ENCODE data around the gene SPATA3.

SPATA3 gene

GRCh38 chr2:231041061-231041689, 45.3 kb downstream of the SPATA3 start:
- Histone ChIP-seq H3K9me3 (ENCODE audit: low read length) (no peaks in the 10 kb centered on the region), H3K4me3 (ENCODE audit: low read length) (no peak overlapping the region), H3K27me3 (ENCODE audit: insufficient read depth, low read length) (peaks cover 18% of the 10 kb centered on the region), H3K4me1 (ENCODE audit: insufficient read depth, low read length) (peaks cover 10% of the 10 kb centered on the region), H3K36me3 (ENCODE audit: insufficient read depth, low read length) (no peaks in the 10 kb centered on the region), H2AFZ (ENCODE audit: low read depth, low read length) (no peak overlapping the region)

- Histone ChIP-seq H2AFZ (ENCODE audit: low read depth, low read length) (no peak overlapping the region), H3K27me3 (ENCODE audit: insufficient read depth, low read length) (peaks cover 5% of the 10 kb centered on the region), H3K9me3 (ENCODE audit: low read length) (no peaks in the 10 kb centered on the region), H3K4me3 (ENCODE audit: low read length) (no peak overlapping the region), H3K36me3 (ENCODE audit: insufficient read depth, low read length) (no peaks in the 10 kb centered on the region), H3K4me1 (ENCODE audit: insufficient read depth, low read length) (peaks cover 2% of the 10 kb centered on the region)
Measured at GRCh38 chr2:231043796-231044195, 47.9 kb downstream of the SPATA3 start.

GRCh38 chr2:231046916-231047273, 51.0 kb downstream of the SPATA3 start:
- H3K27me3 ChIP-seq (ENCODE audit: insufficient read depth, low read length) = no peaks in the 10 kb centered on the region
- peaks cover 9% of the 10 kb centered on the region for H3K4me1 ChIP-seq (ENCODE audit: insufficient read depth, low read length)
- H2AFZ ChIP-seq (ENCODE audit: low read depth, low read length) = no peak overlapping the region
- H3K9me3 ChIP-seq (ENCODE audit: low read length) = no peaks in the 10 kb centered on the region
- H3K36me3 ChIP-seq (ENCODE audit: insufficient read depth, low read length) = no peaks in the 10 kb centered on the region
- no peak overlapping the region for H3K4me3 ChIP-seq (ENCODE audit: low read length)

DNA sequence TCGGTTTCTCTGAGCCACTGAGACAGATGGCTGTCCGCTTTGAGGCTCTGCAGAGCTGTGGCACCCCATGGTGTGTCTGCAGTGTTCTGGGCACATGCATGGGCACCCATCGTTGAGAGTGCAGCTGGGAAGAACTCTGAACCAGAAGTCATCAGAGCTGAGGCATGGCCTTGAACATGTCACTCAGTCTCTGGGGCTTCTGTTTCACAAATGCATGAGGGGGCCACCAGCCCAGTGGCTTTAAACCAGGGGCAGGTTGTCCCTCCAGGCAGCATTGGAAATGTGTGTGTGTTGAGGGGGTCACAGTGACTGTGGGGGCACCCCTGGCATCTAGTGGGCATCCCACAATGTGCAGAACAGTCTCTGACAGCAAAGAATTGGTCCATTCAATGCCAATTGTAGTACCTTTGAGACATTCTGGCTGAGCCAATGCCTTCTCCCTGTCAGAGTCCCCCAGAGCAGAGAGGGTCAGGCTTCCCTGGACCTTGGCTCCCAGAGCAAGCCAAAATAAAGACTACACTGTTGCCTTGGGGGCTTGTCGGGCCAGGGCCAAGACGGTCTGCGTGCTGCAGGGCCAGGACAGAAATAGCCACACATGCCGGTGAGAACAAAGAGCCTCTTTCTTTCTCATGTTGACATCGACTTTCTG, 51.5 kb downstream of the SPATA3 start:
- Histone ChIP-seq H3K9me3 (ENCODE audit: low read length) (no peaks in the 10 kb centered on the region), H3K4me3 (ENCODE audit: low read length) (no peak overlapping the region), H3K27me3 (ENCODE audit: insufficient read depth, low read length) (no peaks in the 10 kb centered on the region), H2AFZ (ENCODE audit: low read depth, low read length) (no peak overlapping the region), H3K4me1 (ENCODE audit: insufficient read depth, low read length) (peaks cover 11% of the 10 kb centered on the region), H3K36me3 (ENCODE audit: insufficient read depth, low read length) (no peaks in the 10 kb centered on the region)

DNA sequence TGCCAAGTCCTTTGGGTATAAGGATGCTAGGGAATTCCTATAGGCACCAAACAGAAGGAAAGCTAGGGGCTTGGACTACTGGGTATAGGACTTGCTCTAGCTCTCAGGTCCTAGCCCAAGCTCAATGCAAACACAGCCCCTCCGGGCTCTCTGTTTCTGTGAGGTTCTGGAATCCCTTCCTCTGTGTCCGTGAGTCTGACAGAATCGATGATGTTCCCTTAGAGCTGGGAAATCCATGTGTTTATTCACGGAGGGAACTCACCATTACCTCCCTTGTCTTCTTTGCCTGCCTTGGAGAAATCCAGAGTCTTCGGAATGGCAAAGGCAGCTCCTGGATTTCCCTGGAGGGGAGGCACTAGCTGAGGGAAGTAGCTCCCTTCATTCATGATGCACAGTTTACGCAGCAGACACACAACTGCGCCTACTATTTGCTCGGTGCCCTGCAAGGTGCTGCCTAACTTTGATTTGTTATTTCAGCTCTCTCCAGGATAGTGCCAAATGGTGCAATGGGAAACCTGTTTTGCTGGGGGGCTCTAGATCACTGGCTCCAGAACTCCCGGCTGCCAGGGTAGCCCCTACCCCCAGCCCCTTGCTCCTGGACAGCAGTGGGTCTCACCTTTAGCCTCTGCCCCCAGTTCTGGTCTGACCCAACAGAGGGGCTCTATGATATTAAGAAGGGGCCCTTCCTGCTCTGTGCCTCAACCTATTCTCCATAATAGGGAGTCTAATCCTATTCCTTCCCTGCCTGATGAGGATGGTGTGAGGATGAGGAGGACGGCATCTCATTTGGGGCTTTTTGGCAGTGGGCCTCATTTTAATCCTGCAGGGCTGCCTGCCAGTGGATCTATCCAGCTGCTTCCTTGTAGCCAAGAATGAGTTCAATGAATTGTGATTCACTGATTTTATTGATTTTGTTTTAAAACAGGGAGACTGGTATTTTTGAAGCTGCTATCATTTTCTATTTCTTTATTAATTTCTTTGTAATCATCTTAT, 52.3 kb downstream of the SPATA3 start:
- Histone ChIP-seq H3K4me3 (ENCODE audit: low read length) (no peak overlapping the region), H3K4me1 (ENCODE audit: insufficient read depth, low read length) (peaks cover 14% of the 10 kb centered on the region), H3K27me3 (ENCODE audit: insufficient read depth, low read length) (no peaks in the 10 kb centered on the region), H2AFZ (ENCODE audit: low read depth, low read length) (no peak overlapping the region), H3K9me3 (ENCODE audit: low read length) (no peaks in the 10 kb centered on the region), H3K36me3 (ENCODE audit: insufficient read depth, low read length) (no peaks in the 10 kb centered on the region)

DNA sequence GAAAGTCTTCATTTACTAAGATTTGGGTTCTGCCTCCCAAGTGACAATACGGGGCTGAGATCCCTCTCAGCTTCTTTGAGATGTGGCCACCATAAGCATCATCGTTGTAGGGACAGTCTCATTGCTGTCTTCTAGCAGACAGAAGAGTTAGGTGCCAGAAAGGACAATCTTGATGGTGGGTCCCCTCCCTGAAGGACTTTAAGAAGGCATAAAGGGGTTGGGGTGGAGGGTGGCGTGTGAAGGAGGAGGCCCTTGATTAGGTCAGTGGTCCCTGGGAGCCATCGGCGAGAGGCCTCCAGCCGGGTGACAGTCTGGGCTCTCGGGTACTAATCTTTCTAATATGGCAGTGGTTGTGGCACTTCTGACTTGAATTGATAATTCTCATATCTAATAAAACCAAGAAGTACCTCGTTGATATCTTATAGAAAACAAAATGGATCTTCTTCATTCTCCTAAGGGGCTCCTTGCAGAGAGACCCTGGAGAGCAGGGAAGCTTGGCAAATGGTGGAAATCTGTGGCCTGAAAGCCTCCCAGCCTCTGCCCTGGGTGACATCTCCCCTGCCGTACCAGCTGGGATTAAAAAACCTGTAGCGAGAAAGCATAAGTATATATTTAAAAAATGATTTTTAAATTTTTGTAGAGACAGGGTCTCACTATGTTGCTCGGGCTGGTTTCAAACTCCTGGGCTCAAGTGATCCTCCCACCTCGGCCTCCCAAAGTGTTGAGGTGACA, 53.5 kb downstream of the SPATA3 start:
- H3K9me3 ChIP-seq (ENCODE audit: low read length) = no peaks in the 10 kb centered on the region
- H2AFZ ChIP-seq (ENCODE audit: low read depth, low read length) = no peak overlapping the region
- no peaks in the 10 kb centered on the region for H3K27me3 ChIP-seq (ENCODE audit: insufficient read depth, low read length)
- H3K36me3 ChIP-seq (ENCODE audit: insufficient read depth, low read length) = no peaks in the 10 kb centered on the region
- peaks cover 14% of the 10 kb centered on the region for H3K4me1 ChIP-seq (ENCODE audit: insufficient read depth, low read length)
- no peak overlapping the region for H3K4me3 ChIP-seq (ENCODE audit: low read length)

GRCh38 chr2:231050018-231050901, 54.3 kb downstream of the SPATA3 start:
- Histone ChIP-seq H2AFZ (ENCODE audit: low read depth, low read length) (no peak overlapping the region), H3K36me3 (ENCODE audit: insufficient read depth, low read length) (no peaks in the 10 kb centered on the region), H3K9me3 (ENCODE audit: low read length) (no peaks in the 10 kb centered on the region), H3K4me3 (ENCODE audit: low read length) (no peak overlapping the region), H3K27me3 (ENCODE audit: insufficient read depth, low read length) (no peaks in the 10 kb centered on the region), H3K4me1 (ENCODE audit: insufficient read depth, low read length) (peaks cover 14% of the 10 kb centered on the region)

DNA sequence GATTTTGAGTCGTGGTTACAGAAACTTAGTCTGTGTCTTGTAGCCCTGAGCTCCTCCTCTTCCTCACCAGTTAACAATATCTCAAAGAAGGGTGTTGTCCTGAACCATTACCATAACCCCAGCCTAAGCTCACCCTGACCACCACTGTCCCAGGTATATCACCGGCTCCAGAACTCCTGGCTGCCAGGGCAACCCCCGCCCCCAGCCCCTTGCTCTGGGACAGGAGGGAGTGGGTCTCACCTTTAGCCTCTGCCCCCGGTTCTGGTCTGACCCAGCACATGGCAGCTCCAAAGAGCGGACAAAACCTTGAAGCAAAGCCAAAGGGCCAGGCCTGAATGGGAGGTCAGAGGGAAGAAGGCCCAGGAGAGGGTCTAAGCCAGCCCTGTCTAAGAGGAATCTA, 55.2 kb downstream of the SPATA3 start:
- Histone ChIP-seq H3K4me3 (ENCODE audit: low read length) (no peak overlapping the region), H3K4me1 (ENCODE audit: insufficient read depth, low read length) (peaks cover 14% of the 10 kb centered on the region), H2AFZ (ENCODE audit: low read depth, low read length) (no peak overlapping the region), H3K9me3 (ENCODE audit: low read length) (no peaks in the 10 kb centered on the region), H3K36me3 (ENCODE audit: insufficient read depth, low read length) (no peaks in the 10 kb centered on the region), H3K27me3 (ENCODE audit: insufficient read depth, low read length) (no peaks in the 10 kb centered on the region)

DNA sequence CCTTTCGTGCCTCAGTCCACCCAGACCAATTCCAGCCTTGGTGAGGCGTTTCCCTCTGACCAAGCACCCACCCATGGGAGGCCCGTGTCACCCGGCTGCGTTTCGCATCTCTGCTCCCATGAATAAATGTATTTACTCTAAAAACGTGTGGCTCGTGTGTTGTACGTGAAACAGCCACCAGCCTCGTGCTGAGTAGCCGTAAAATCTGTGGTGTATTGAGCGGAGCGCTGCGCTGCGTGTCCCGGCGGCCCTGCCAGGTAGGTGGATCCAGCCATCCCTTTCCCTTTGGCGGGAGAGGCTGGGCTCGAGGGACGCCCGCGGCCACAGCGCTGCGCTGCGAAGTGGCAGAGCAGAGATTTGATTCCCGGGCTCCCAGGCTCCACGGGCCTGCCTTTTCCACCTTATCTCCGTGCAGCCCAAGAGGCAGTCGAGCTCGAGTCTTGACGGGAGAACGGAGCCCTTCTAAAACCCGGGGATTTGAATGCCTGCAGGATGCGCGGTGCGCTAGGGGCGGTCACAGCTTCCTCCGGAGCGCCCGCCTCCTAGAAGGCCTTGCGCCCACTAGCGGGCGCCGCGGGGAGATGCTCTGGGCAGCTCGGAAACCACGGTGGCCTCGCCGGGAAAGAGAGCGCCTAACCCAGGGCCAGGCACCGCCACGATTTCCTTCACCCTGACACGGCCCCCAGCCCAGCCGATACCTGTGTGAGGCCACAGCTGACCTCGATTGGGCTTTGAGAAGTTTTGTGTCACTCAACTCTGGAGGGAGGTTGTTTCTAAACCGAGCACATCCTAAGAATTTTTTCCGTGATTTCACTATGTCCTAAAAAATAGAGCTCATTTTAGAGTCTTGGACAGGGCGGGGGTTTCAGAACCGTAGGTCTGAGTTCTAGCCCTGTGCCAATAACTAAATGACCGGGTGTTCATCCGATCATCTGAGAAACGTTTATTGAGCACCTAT, 56.9 kb downstream of the SPATA3 start:
- H3K36me3 ChIP-seq (ENCODE audit: insufficient read depth, low read length) = no peaks in the 10 kb centered on the region
- H3K27me3 ChIP-seq (ENCODE audit: insufficient read depth, low read length) = no peaks in the 10 kb centered on the region
- H2AFZ ChIP-seq (ENCODE audit: low read depth, low read length) = peak overlapping the region; percentile 68
- H3K4me1 ChIP-seq (ENCODE audit: insufficient read depth, low read length) = peaks cover 20% of the 10 kb centered on the region
- H3K4me3 ChIP-seq (ENCODE audit: low read length) = peak overlapping the region; percentile 56
- no peaks in the 10 kb centered on the region for H3K9me3 ChIP-seq (ENCODE audit: low read length)

GRCh38 chr2:231053846-231054245, 57.9 kb downstream of the SPATA3 start:
- H3K36me3 ChIP-seq (ENCODE audit: insufficient read depth, low read length) = no peaks in the 10 kb centered on the region
- no peak overlapping the region for H2AFZ ChIP-seq (ENCODE audit: low read depth, low read length)
- H3K4me1 ChIP-seq (ENCODE audit: insufficient read depth, low read length) = peaks cover 30% of the 10 kb centered on the region
- H3K27me3 ChIP-seq (ENCODE audit: insufficient read depth, low read length) = no peaks in the 10 kb centered on the region
- no peaks in the 10 kb centered on the region for H3K9me3 ChIP-seq (ENCODE audit: low read length)
- no peak overlapping the region for H3K4me3 ChIP-seq (ENCODE audit: low read length)
